DMS 273 (cell line): ENCODE data around the gene SPRR2B.
"Not testable (repeated sequence)": the region's sequence is repeated elsewhere in the genome, so short reads cannot be mapped to it uniquely, and the experiment has no call there.

Source experiments
- DNase-seq: peaks from one replicate; lab custom pipeline; 2025; ENCODE audit not compliant: unreplicated experiment; lab: John Stamatoyannopoulos, UW

The SPRR2B gene

GRCh38 chr1:153071511-153071910 lies at the start of gene SPRR2B:
Gene SPRR2B, minus strand, starts transcription at chr1:153071611. Its CDS starts 772 bp downstream, at chr1:153070839.
- DNase-seq, result no peak

- DNase-seq, result no peak
Observed at GRCh38 chr1:153120945-153121344, 49.5 kb upstream of the SPRR2B start.

DNA sequence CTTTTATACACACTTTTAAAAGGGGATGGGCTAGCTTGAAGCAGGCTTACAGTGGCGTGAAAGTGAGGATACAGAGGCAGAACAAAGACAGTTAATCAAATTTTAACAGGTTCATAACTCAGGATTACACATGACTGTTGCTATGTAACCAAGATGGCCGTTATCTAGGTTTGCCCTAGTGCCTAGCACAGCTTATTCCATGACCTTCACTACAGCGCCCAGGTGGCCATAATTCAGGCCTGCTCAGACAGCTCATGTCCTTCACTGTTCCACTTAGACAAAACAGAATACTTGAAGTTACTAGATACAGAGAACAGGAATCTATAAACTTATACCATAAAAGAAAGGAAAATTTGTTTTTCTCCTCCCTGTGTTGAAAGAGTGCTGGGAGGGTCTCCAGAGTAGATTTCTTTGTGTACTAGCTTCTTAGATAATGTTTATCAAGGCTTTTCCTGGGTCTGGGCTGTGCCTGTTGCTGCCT lies 48.1 kb upstream of the SPRR2B start:
- no peak for DNase-seq

- DNase-seq, result not testable (repeated sequence)
Observed at GRCh38 chr1:153115264-153115663, 43.9 kb upstream of the SPRR2B start.

- DNase-seq, result no peak
Observed at GRCh38 chr1:153113416-153113815, 42.0 kb upstream of the SPRR2B start, which contains the start of gene SPRR2F. Gene SPRR2F, minus strand, starts transcription at chr1:153113516. Its CDS starts 783 bp downstream, at chr1:153112733.

GRCh38 chr1:153112454-153112853 lies 41.0 kb upstream of the SPRR2B start:
- DNase-seq, result not testable (repeated sequence)

- DNase-seq, result no peak
Observed at GRCh38 chr1:153100245-153100644, 28.8 kb upstream of the SPRR2B start.

GRCh38 chr1:153099461-153100045 lies 28.1 kb upstream of the SPRR2B start:
- DNase-seq, result no peak

GRCh38 chr1:153095764-153096163 lies 24.4 kb upstream of the SPRR2B start:
- no peak for DNase-seq

GRCh38 chr1:153094426-153094825 lies 23.0 kb upstream of the SPRR2B start, which contains the start of gene SPRR2E:
Gene SPRR2E, minus strand, starts transcription at chr1:153094526. Its CDS starts 775 bp downstream, at chr1:153093751.
- DNase-seq, result no peak

DNA sequence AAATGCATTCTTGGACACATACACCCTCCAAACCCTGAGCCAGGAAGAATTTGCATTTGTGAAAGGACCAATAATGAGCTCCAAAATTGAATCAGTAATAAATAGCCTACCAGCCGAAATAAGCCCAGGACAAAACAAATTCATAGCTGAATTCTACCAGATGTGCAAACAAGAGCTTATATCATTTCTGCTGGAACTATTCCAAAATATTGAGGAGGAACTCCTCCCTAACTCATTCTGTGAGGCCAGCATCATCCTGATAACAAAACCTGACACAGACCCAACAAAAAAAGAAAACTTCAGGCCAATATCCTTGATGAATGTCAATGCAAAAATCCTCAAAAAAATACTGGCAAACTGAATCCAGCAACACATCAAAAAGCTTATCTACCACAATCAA lies 16.2 kb upstream of the SPRR2B start:
- DNase-seq, result no peak

- DNase-seq, result no peak
Observed at GRCh38 chr1:153081736-153082135, 10.3 kb upstream of the SPRR2B start.

DNA sequence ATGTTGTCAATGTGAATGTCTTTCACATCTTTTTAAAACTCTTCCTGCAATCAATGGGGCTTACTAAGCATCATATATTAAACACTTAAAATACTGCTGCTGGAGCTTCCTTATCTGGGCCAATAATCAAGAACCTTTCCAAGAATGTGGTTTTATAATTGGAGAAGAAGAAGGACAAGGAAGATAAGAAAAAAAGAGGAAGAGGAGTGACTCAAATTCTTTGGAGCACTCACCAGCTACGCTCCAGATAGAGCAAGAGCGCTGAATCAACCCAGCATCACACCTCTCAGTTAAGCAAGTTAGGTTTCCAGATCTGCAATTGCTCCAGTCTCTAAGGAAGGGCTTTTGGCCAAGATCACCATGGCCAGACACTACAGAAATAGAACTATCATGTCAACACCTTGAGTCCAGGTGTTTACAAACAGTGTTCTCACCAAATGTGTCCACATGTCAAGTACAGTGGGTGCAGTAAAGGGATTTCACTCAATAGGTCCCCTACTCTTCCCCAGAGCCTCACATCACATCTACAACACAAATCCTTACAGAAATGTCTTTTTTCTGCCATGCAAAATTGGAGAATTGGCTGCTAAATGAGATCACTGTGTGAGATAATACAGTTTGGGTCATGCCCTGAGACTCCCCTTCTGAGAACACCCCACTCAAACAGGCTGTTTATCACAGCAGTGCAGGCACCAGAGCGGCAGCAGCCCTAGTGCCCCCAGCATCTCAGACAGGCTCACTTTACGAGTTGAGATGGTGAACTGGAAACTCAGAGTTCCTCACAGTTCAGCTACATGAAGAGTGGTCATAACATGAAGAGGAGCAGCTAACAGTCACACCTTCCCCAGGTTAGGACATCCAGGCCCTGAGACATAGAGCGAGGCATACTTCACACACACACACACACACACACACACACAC lies 1.7 kb upstream of the SPRR2B start:
- DNase-seq, result no peak

DNA sequence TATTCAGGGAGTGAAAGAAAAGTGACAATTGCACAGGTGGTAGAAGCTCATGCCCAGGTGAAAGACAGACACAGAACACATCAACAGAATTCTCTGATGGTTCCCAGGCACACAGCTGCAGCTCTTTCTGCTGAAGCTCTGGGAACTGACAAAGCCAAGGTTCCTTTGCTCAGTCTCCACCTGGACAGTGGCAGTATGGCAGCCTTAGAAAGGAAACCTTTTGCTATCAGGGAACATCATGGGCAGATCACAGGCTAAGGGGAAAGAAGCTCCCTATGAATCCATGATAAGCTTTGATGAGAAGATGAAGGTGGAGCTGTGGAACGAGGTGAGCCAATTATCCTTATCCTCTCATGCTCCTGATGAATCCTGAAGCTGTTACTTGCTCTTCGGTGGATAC lies 1.2 kb downstream of the SPRR2B start:
- DNase-seq, result no peak

- no peak for DNase-seq
Observed at GRCh38 chr1:153058826-153059784, 12.3 kb downstream of the SPRR2B start.

DNA sequence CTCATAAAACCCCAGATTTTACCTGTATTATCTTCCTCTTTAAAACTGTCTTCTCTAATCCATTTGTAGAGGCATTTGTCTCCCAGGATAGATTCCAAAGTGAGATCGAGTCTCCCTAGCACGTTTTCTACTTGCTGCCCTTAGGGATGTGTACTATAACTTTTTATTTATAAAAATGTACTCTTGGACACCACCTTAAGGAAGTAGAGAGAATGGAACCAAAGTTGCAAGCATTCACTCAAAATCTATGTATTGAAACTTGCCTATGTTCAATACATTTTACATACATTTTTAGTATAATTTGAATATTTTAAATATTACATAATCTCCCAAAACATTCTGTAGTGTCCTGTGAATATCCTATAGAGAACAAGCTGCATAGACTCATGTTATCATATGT lies 13.3 kb downstream of the SPRR2B start:
- DNase-seq, result no peak

DNA sequence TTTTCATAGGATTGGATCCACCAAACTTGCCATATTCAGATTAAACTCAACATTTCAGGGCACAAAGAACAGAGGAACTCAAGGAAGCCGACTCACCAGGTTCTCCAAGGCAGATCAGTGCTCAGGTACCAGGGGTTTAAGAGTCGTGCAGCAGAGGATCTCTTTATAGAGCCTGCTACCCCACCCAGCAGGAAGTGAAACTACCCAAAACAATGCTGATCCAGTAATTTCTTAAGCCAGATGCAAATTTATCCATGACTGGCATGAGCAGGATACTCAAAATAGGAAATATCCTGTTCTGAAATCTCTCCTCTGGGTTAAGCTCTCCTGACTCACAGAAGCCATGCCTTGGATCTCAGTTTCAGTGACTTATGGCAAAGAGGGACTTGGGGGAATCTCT lies 14.0 kb downstream of the SPRR2B start, which contains the start of gene SPRR2A:
Gene SPRR2A (minus strand): TSS at position 138 of the 400 bp plus-strand sequence. CDS start 777 bp downstream, outside the sequence.
- DNase-seq, result no peak

GRCh38 chr1:153056111-153056510 lies 15.3 kb downstream of the SPRR2B start:
- not testable (repeated sequence) for DNase-seq

DNA sequence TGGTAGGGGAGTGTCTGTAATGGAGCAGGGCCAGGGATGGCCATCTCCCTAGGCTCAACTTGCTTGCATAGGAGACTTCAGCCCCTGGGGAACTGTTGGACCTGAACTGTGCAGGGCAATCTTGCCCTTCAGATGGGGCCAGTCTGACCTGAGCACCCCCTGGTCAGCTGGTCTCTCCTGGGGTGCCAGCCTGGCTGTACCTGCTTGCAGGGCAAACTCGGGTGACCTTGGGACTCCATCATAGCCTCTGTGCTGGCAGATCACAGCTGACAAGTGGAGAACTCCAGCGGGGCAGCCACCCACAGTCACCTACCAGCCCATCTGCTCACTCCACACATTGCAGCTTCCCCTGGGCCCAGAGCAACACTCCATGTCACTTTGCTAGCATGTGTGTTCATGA lies 22.2 kb downstream of the SPRR2B start:
- DNase-seq, result no peak

DNA sequence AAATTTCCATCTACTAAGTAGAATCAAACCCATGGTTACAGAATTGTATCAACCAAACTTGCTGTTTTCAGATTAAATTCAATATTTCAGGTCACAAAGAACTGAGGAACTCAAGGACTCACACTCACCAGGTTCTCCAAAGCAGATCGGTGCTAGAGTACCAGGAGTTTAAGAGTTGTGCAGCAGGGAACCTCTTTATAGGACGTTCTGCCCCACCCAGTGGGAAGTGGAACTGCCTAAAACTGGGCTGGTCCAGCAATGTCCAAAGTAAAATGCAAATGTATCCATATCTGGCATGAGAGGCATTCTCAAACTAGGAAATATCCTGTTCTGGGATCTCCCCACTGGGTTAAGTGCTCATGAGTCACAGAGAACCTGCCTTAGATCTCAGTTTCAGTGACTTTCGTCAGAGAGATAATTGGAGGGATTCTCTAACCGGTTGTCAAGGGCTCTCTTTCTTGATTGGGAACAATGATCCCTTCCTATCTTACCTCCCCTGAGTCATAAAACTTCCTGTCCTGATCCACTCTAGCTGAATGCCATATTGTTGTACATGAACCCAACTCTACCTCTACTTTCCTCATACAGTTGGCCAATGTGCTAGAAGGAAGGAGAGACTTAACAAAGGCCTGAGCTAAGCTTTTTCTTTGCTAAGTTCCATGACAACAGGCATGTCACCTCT lies 30.3 kb downstream of the SPRR2B start, which contains the start of gene SPRR2D:
Gene SPRR2D (minus strand): TSS at position 171 of the 682 bp plus-strand sequence. CDS start 774 bp downstream, outside the sequence.
- DNase-seq, result no peak
